GM12878 (cell line): ENCODE data around the gene ENO2. TPM values are rescaled to one million over a fixed set of nuclear protein-coding genes. Genes with fewer than 3 reads are reported as not detected.

Source experiments
- ATAC-seq: fragments of 200-7000 bp; cut with Tn5 transposase; 3 replicates; pipeline ENCODE4 v1.9.1; 2020; ENCODE audit warnings: mild to moderate bottlenecking, moderate library complexity
- BruUV-seq: library from RNA; stranded (reverse); fragments of 400-500 nt; replicated peaks from 2 replicates; lab custom pipeline; 2021; lab: Mats Ljungman, UMichigan
- CTCF ChIA-PET: fragments of 300-600 bp; sonication (Branson Sonifier 250); formaldehyde crosslinking; extraction: SDS; loops from one replicate; lab custom pipeline; 2021; ENCODE audit warnings: inconsistent platforms; lab: Yijun Ruan, JAX
- POLR2A ChIA-PET: fragments of 350-600 bp; formaldehyde crosslinking; extraction: SDS; loops from one replicate; lab custom pipeline; 2021; ENCODE audit warnings: inconsistent platforms; lab: Charles Lee
- RAD21 ChIA-PET: fragments of 300-600 bp; sonication (Branson Sonifier 250); formaldehyde crosslinking; loops from one replicate; lab custom pipeline; 2023; ENCODE audit warnings: antibody characterized with exemption; ENCODE audit not compliant: unreplicated experiment; lab: Charles Lee
- SMC1A ChIA-PET: fragments of 300-600 bp; sonication (Branson Sonifier 250); formaldehyde crosslinking; loops from one replicate; lab custom pipeline; 2023; ENCODE audit not compliant: unreplicated experiment, uncharacterized antibody; lab: Charles Lee
- DNase-seq: peaks from one replicate; pipeline ENCODE4 v3.0.0-alpha.2; 2011; ENCODE audit warnings: low read depth, low spot score
- FAIRE-seq: peaks from 3 replicates; lab custom pipeline; 2011; peaks lifted over from hg19 to GRCh38; lab: Jason Lieb, UNC
- H2AFZ ChIP-seq: 2 replicates; pipeline ENCODE4 v1.6.0; 2011; ENCODE audit warnings: low read depth, low read length, control low read depth; ENCODE audit not compliant: control insufficient read depth
- H3K27ac ChIP-seq: 2 replicates; pipeline ENCODE4 v1.5.1; 2011; ENCODE audit warnings: control low read depth; ENCODE audit not compliant: control insufficient read depth, insufficient read depth
- H3K27me3 ChIP-seq, 2 experiments: replicated peaks in 1 of 2; 2 replicates each; pipeline versions ENCODE4 v1.6.0 to v1.6.1; 2011; ENCODE audit warnings: low read length in 1 of 2; ENCODE audit not compliant: control insufficient read depth in 2 of 2, insufficient read depth in 2 of 2
- H3K36me3 ChIP-seq, 2 experiments: 2 replicates each; pipeline ENCODE4 v1.5.1; 2011; ENCODE audit warnings: low read length in 1 of 2; ENCODE audit not compliant: control insufficient read depth in 2 of 2, insufficient read depth in 2 of 2
- H3K4me1 ChIP-seq: 2 replicates; pipeline ENCODE4 v1.6.1; 2011; ENCODE audit warnings: mild to moderate bottlenecking, low read length, moderate library complexity, mixed read lengths; ENCODE audit not compliant: control insufficient read depth, insufficient read depth
- H3K4me2 ChIP-seq: 2 replicates; pipeline ENCODE4 v1.6.0; 2011; ENCODE audit warnings: control low read depth; ENCODE audit not compliant: control insufficient read depth, insufficient read depth
- H3K4me3 ChIP-seq: fragments of 200-600 bp; sonication (generic); 2 replicates; pipeline ENCODE4 v1.5.1; 2016
- H3K79me2 ChIP-seq: 2 replicates; pipeline ENCODE4 v1.6.0; 2011; ENCODE audit warnings: low read length; ENCODE audit not compliant: control insufficient read depth, insufficient read depth
- H3K9ac ChIP-seq: 2 replicates; pipeline ENCODE4 v1.8.0; 2011; ENCODE audit warnings: low read length, control low read depth, mixed read lengths; ENCODE audit not compliant: control insufficient read depth, insufficient read depth
- H3K9me3 ChIP-seq: replicated peaks from 3 replicates; pipeline ENCODE4 v1.5.1; 2011; ENCODE audit warnings: mild to moderate bottlenecking, low read length; ENCODE audit not compliant: control insufficient read depth, insufficient read depth
- H4K20me1 ChIP-seq: 2 replicates; pipeline ENCODE4 v1.6.0; 2011; ENCODE audit not compliant: control insufficient read depth, insufficient read depth
- BCL11A ChIP-seq: IDR thresholded peaks from 2 replicates; pipeline ENCODE4 v1.6.1; 2011; ENCODE audit warnings: low read depth, low read length
- CEBPZ ChIP-seq: fragments of 150-350 bp; IDR thresholded peaks from 2 replicates; pipeline ENCODE4 v1.6.1; 2016; ENCODE audit warnings: low read depth, low read length
- GATAD2B ChIP-seq: fragments of 450-650 bp; conservative IDR thresholded peaks from 2 replicates; pipeline ENCODE4 v1.6.1; 2017; ENCODE audit warnings: low read depth, mild to moderate bottlenecking, moderate library complexity
- IKZF2 ChIP-seq, 2 experiments: fragments of 450-650 bp; IDR thresholded peaks; 2 replicates each; pipeline ENCODE4 v1.6.1; 2017; ENCODE audit warnings: mild to moderate bottlenecking in 2 of 2, moderate library complexity in 2 of 2
- NFYA ChIP-seq: IDR thresholded peaks from 2 replicates; pipeline ENCODE4 v1.6.1; 2011; ENCODE audit warnings: low read depth, mild to moderate bottlenecking, low read length, improper control_type of control experiment, borderline replicate concordance
- NKRF ChIP-seq: fragments of 450-650 bp; conservative IDR thresholded peaks from 2 replicates; pipeline ENCODE4 v1.6.1; 2017; ENCODE audit warnings: mild to moderate bottlenecking, moderate library complexity
- RELB ChIP-seq: fragments of 450-650 bp; IDR thresholded peaks from 2 replicates; pipeline ENCODE4 v1.6.1; 2017; ENCODE audit warnings: low read depth, mild to moderate bottlenecking, moderate library complexity
- SREBF1 ChIP-seq: IDR thresholded peaks from 2 replicates; pipeline ENCODE4 v1.6.1; 2012; ENCODE audit warnings: mild to moderate bottlenecking, low read length
- ZBTB33 ChIP-seq: fragments of 450-650 bp; IDR thresholded peaks from 2 replicates; pipeline ENCODE4 v1.6.1; 2017; ENCODE audit warnings: mild to moderate bottlenecking
- WGBS: methylation state at CpG from one replicate; pipeline ENCODE4 v1.1.6; 2016; ENCODE audit warnings: low lambda C conversion rate; ENCODE audit not compliant: insufficient replicate concordance, insufficient coverage; ENCODE audit errors: missing lambda C conversion rate; 5-methylcytosine and 5-hydroxymethylcytosine counted together
- in situ Hi-C: fragments of 300-500 bp; cut with MboI; formaldehyde crosslinking; loops from 9 replicates; pipeline ENCODE4 v1.14.3; 2018; ENCODE audit warnings: mixed read lengths
- intact Hi-C: fragments of 100-400 bp; cut with micrococcal nuclease; formaldehyde crosslinking; loops from one replicate; pipeline ENCODE4 v1.14.2; 2022; ENCODE audit not compliant: unreplicated experiment
- polyA plus RNA-seq, 11 experiments: library from polyadenylated mRNA; depleted of rRNA in 4 of 11; unstranded in 6 of 11; stranded (reverse) in 5 of 11; fragments of >200 nt; fragmentation: Nextera tagmentation in 4 of 11; fragmentation: Illumina TruSeq in 1 of 11; extraction: Ambion mirVana in 4 of 11; extraction: Trizol in 1 of 11; gene quantifications; 1 replicate in 1 of 11; 2 replicates in 10 of 11; pipeline versions ENCODE4 v1.2.1 to v1.2.3, GENCODE V29; 2011 to 2016; ENCODE audit warnings: inconsistent platforms in 2 of 11, missing spikeins in 2 of 11, low read depth in 1 of 11
- total RNA-seq, 4 experiments: library from RNA; depleted of rRNA in 3 of 4; stranded (reverse); fragments of >200 nt in 3 of 4; fragmentation: Illumina TruSeq in 1 of 4; extraction: Trizol in 1 of 4; gene quantifications; 2 replicates each; pipeline versions ENCODE4 v1.2.1 to v1.2.3, GENCODE V29; 2013 to 2021
- TF ChIP-seq, protein P1 (sequence below): fragments of 450-650 bp; IDR thresholded peaks from 2 replicates; pipeline ENCODE4 v1.6.1; 2014; ENCODE audit warnings: mild to moderate bottlenecking

The ENO2 gene
- total and polyA plus RNA-seq, 10 of the 15 experiments (the other 5 are each of a cell fraction or from before 2014, with no cell fraction given): 24.8 to 196 (median 43.1) TPM

DNA sequence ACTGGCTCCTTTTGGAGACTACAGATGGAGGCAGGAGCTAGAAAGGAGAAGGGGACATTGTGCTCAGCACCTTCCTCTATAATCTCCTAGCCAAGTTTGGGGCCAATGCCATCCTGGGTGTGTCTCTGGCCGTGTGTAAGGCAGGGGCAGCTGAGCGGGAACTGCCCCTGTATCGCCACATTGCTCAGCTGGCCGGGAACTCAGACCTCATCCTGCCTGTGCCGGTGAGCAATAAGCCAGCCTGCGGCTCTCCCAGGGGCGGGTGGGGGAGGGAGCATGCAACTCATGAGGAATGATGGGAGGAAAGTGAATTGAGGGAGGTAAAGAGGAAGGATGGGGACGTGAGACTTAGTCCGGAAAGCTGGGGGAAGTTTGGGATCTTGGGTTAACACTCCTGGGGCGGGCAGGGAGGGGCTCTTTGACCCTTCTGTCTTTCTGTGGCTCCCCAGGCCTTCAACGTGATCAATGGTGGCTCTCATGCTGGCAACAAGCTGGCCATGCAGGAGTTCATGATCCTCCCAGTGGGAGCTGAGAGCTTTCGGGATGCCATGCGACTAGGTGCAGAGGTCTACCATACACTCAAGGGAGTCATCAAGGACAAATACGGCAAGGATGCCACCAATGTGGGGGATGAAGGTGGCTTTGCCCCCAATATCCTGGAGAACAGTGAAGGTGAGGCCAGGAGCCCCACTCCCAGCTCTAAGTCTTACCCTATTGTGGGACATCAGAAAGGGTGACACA is 3.3 kb downstream of the ENO2 start:
- 86% methylated on average over 14 of the region's 14 CpGs for WGBS
- no peak overlapping the region for H3K4me3 ChIP-seq
- H4K20me1 ChIP-seq: no peaks in the 10 kb centered on the region
- in situ Hi-C loops: no loop called here
- ChIA-PET POLR2A (interaction anchor here (0.6 to 1.2 kb wide), 2 partner anchors 9 to 17 kb away, joined by 4 to 6 read pairs; no protein-coding TSS in a partner anchor), RAD21 (no interaction called here), SMC1A (interaction anchor here (1.3 kb wide), 1 partner anchor 26 kb away, joined by 3 read pairs; no protein-coding TSS in a partner anchor), CTCF (interaction anchor here (0.7 to 1.9 kb wide), 4 partner anchors 8 to 49 kb away, joined by 3 to 7 read pairs (median 4); partner anchors contain the start of gene SPSB2)
- no peak overlapping the region for H3K4me2 ChIP-seq
- H3K27me3 ChIP-seq: no peaks in the 10 kb centered on the region
- TF ChIP-seq BCL11A (no peak), CEBPZ (no peak), GATAD2B (no peak), IKZF2 (IDR thresholded peaks at IDR 0.05) (no peak), SREBF1 (no peak), NKRF (no peak), ZBTB33 (no peak), RELB (no peak), NFYA (no peak)
- TF ChIP-seq, protein P1, sequence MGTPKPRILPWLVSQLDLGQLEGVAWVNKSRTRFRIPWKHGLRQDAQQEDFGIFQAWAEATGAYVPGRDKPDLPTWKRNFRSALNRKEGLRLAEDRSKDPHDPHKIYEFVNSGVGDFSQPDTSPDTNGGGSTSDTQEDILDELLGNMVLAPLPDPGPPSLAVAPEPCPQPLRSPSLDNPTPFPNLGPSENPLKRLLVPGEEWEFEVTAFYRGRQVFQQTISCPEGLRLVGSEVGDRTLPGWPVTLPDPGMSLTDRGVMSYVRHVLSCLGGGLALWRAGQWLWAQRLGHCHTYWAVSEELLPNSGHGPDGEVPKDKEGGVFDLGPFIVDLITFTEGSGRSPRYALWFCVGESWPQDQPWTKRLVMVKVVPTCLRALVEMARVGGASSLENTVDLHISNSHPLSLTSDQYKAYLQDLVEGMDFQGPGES: no peak
- no peak overlapping the region for H3K27ac ChIP-seq
- H3K79me2 ChIP-seq: peaks cover 23% of the 10 kb centered on the region
- peaks cover 2 to 10% of the 10 kb centered on the region in 2 experiments; a peak in 2 of 4 replicates for H3K36me3 ChIP-seq
- intact Hi-C loops: no loop called here
- no peak overlapping the region for H3K9ac ChIP-seq
- H3K4me1 ChIP-seq: peaks cover 28% of the 10 kb centered on the region
- H3K9me3 ChIP-seq: no peaks in the 10 kb centered on the region
- FAIRE-seq: no peak
- BruUV-seq: TSS peak; percentile 32
- no peak for DNase-seq
- no peak overlapping the region for H2AFZ ChIP-seq
- ATAC-seq: no peak
